HCT116 (cell line): ENCODE data around the gene TMTC2.

Experiments used
- CTCF ChIP-seq, 3 experiments: fragments of 200-600 bp in 1 of 3; sonication (generic) in 1 of 3; IDR thresholded peaks in 2 of 3; conservative IDR thresholded peaks in 1 of 3; 2 replicates each; pipeline ENCODE4 v1.5.1; 2012 to 2017; ENCODE audit warnings: low read depth in 2 of 3, low read length in 2 of 3, antibody characterized with exemption in 1 of 3, borderline replicate concordance in 1 of 3, control low read depth in 1 of 3, mild to moderate bottlenecking in 1 of 3, mixed read lengths in 1 of 3, mixed run types in 1 of 3, moderate library complexity in 1 of 3; ENCODE audit not compliant: insufficient read depth in 1 of 3
- EZH2 ChIP-seq: fragments of 200-600 bp; sonication (generic); IDR thresholded peaks from 2 replicates; pipeline ENCODE4 v1.6.1; 2017; ENCODE audit warnings: antibody characterized with exemption, mixed run types
- EZH2phosphoT487 ChIP-seq: fragments of 200-600 bp; IDR thresholded peaks from 2 replicates; pipeline ENCODE4 v1.6.1; 2018; ENCODE audit warnings: antibody characterized with exemption, borderline replicate concordance
- JUND ChIP-seq: IDR thresholded peaks from 2 replicates; pipeline ENCODE4 v1.6.1; 2012
- MAX ChIP-seq: IDR thresholded peaks from 2 replicates; pipeline ENCODE4 v1.6.1; 2012
- POLR2A ChIP-seq: IDR thresholded peaks from 2 replicates; pipeline ENCODE4 v1.7.0; 2011; ENCODE audit warnings: borderline replicate concordance; ENCODE audit not compliant: insufficient read depth, insufficient read length; ENCODE audit errors: extremely low read depth
- POLR2AphosphoS5 ChIP-seq: IDR thresholded peaks from 2 replicates; pipeline ENCODE4 v1.6.1; 2011; ENCODE audit warnings: mild to moderate bottlenecking, low read depth, low read length, moderate library complexity
- TCF7L2 ChIP-seq: IDR thresholded peaks from 2 replicates; pipeline ENCODE4 v1.7.0; 2011; ENCODE audit warnings: borderline replicate concordance, inconsistent platforms; ENCODE audit not compliant: insufficient read depth, insufficient read length; ENCODE audit errors: extremely low read depth
- YY1 ChIP-seq: IDR thresholded peaks from 2 replicates; pipeline ENCODE4 v1.6.1; 2011; ENCODE audit warnings: low read length, low read depth, moderate library complexity, mild to moderate bottlenecking; ENCODE audit not compliant: insufficient replicate concordance; ENCODE audit errors: extremely low read depth
- ZBTB33 ChIP-seq: IDR thresholded peaks from 2 replicates; pipeline ENCODE4 v1.6.1; 2011; ENCODE audit warnings: mild to moderate bottlenecking, low read length, moderate library complexity; ENCODE audit not compliant: insufficient replicate concordance; ENCODE audit errors: extremely low read depth
- ZNF274 ChIP-seq: fragments of 200-500 bp; sonication (Bioruptor generic); IDR thresholded peaks from 2 replicates; pipeline ENCODE4 v1.6.1; 2014; ENCODE audit warnings: mild to moderate bottlenecking, low read depth, low read length, inconsistent platforms
- TF ChIP-seq, protein P1 (sequence below): IDR thresholded peaks from 2 replicates; pipeline ENCODE4 v1.6.1; 2012; ENCODE audit warnings: low read depth

DNA sequence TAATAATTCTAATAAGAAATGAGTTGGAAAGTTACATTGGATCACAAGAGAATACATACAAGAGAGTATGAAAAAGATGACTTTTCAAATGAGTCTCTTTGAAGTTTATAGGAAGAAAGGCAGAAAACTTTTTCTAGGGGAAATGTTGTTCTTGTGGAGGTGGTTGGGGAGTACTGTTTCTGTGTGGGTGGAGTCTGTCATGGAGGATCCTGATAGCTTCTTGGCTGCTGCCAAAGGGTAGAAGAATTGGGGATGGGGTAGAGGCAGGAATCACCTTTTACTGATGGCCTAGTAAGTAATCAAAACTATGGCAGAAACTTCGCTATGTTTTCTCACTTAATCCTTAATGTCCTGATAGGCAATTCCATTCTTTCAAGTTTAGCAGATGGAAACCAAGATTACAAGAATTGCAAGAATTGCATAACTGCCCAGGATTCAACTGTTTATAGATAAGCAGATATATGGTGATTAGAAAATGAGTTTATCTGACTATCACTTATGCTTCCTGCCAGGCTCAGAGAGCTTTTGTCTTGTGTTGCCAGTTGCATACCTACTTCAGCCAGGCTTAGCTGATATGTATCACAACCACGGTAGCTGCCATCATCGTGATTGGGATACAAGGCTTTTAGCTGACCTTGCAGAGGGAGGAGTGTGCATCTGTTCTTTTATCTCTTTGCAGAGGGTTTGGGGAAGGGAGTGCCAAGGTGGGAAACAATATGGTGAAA lies 463.9 kb downstream of the TMTC2 start:
- TF ChIP-seq EZH2 = no peak
- no peak for TF ChIP-seq CTCF (IDR thresholded peaks at IDR 0.05 in 2 of 3, conservative IDR thresholded peaks at IDR 0.05 in 1 of 3; ENCODE audit: borderline replicate concordance in 1 of 3, insufficient read depth in 1 of 3, low read depth in 2 of 3, low read length in 2 of 3)
- TF ChIP-seq ZNF274 = no peak
- TF ChIP-seq POLR2A = no peak
- no peak for TF ChIP-seq JUND
- TF ChIP-seq, protein P1, sequence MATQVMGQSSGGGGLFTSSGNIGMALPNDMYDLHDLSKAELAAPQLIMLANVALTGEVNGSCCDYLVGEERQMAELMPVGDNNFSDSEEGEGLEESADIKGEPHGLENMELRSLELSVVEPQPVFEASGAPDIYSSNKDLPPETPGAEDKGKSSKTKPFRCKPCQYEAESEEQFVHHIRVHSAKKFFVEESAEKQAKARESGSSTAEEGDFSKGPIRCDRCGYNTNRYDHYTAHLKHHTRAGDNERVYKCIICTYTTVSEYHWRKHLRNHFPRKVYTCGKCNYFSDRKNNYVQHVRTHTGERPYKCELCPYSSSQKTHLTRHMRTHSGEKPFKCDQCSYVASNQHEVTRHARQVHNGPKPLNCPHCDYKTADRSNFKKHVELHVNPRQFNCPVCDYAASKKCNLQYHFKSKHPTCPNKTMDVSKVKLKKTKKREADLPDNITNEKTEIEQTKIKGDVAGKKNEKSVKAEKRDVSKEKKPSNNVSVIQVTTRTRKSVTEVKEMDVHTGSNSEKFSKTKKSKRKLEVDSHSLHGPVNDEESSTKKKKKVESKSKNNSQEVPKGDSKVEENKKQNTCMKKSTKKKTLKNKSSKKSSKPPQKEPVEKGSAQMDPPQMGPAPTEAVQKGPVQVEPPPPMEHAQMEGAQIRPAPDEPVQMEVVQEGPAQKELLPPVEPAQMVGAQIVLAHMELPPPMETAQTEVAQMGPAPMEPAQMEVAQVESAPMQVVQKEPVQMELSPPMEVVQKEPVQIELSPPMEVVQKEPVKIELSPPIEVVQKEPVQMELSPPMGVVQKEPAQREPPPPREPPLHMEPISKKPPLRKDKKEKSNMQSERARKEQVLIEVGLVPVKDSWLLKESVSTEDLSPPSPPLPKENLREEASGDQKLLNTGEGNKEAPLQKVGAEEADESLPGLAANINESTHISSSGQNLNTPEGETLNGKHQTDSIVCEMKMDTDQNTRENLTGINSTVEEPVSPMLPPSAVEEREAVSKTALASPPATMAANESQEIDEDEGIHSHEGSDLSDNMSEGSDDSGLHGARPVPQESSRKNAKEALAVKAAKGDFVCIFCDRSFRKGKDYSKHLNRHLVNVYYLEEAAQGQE = no peak
- TF ChIP-seq YY1 = no peak
- TF ChIP-seq EZH2phosphoT487 = no peak
- no peak for TF ChIP-seq TCF7L2
- TF ChIP-seq MAX = no peak
- TF ChIP-seq POLR2AphosphoS5 = no peak
- TF ChIP-seq ZBTB33 = no peak
